ENCODE results near the gene SLC45A1.

The SLC45A1 gene

GRCh38 chr1:8338526-8339202 is 20.8 kb downstream of the SLC45A1 start:
- DNase-seq: no peak

DNA sequence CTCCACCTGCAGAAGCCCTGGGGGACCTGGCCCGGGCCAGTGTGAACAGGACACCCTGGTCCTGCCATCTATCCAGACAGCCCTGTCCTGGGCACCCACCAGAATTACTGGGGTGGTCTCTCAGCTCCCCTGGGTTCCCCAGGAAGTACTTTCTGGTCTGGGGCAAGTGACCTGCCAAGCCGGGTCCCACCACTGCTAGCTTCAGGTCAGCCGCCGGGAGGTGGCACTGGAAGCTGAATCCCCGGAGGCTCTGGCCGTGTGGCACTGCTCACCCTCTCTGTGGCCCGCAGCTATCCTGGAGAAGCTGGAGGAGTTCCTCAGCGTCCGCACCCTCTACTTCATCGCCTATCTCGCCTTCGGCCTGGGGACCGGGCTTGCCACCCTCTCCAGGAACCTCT is 21.3 kb downstream of the SLC45A1 start:
- no peak for DNase-seq

- DNase-seq: no peak
Observed at GRCh38 chr1:8340448-8340847, 22.5 kb downstream of the SLC45A1 start.

GRCh38 chr1:8342325-8342724 is 24.4 kb downstream of the SLC45A1 start:
- no peak for DNase-seq

DNA sequence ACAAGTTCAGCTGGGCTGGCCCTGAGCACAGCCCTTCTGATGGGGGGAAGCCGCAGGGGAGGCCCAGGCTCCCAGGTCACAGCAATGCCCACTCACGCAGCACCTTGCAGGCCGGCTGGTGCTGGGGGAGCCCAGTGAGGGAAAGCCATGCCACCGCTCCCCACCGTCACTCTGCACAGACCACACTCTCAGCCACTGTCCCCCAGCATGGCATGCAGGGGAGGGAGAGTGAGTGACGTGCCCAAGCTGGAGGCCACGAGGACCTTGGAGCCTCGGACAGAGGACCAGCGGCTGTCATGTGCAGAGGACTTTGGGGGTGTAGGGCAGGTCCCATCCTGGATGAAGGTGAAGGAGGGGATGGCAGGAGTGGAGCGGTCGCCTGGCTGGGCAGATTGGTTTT is 25.1 kb downstream of the SLC45A1 start:
- no peak for DNase-seq

DNA sequence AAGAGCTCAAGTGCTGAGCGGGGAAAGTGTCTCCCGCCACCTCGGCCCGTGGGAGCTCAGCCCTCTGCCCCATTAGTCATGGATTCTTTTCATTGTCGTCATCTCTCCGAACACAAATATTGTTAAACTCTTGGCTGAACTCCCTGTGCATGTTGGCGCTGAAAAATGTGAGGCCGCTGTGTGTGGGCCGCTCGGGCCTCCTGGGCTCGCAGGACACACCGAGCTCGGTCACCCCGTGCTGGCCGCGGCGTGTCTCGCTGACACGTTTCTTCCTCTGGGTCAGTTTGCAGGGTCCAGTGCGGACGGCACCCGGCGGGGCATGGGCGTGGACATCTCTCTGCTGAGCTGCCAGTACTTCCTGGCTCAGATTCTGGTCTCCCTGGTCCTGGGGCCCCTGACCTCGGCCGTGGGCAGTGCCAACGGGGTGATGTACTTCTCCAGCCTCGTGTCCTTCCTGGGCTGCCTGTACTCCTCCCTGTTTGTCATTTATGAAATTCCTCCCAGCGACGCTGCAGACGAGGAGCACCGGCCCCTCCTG is 25.6 kb downstream of the SLC45A1 start:
- no peak for DNase-seq

DNA sequence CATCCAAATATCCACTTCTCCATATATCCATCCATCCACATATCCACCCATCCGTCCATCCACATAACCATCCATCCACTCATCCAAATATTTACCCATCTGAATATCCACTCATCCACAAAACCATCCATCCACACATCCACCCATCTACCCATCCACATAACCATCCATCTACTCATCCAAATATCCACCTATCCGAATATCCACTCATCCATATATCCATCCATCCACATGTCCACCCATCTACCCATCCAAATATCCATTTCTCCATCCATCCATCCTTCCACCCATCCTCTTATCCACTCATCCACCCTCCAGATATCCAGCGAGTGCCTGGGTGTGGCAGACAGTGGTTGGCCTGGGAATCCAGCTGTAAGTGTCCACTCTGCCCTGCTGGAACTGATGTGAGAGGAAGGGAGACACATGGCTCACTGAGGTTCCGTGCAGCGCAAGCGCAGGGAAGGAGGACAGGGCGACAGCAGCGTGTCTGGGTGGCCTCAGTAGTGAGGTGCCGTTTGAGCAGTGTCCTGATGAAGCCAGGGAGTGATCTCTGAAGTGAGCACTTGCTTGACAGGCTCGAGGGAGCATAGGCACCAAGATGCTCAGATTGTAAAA is 27.1 kb downstream of the SLC45A1 start:
- DNase-seq: no peak

DNA sequence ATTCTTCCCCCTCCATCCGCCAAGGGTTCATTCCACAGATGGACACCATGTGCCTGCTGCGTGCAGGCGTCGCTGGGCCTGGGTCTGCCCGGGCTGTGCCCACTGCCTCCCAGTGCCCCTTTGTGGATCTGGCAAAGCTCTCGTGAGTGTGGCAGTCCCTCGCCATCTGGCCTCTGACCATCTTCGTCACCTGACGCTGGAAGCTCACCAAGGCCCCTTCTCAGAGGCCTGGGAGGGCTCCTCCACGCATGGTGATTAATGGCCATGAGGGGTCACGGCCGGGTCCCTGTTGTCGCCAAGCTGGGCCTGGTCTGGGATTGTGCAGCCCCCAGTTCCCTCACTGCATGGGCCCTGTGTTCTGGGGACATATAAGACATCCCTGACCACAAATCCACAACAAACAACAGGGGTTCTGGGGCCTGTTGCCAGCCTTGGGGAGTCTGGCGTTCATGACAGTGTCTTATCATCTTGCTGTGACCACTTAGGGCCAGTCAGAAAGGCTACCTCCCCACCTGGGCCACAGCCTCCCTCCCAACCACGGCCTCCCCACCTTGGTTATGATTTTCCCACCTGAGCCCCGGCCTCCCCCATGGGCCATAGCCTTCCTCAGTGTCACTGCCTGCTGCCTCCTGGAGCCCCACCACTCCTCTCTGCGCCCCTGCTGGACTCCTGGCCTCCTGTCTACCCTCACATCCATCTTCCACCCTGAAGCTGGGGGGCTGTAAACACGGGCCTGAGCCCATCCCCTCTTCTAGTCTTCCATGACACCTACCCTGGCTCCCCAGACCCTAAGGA is 27.9 kb downstream of the SLC45A1 start:
- DNase-seq: no peak

DNA sequence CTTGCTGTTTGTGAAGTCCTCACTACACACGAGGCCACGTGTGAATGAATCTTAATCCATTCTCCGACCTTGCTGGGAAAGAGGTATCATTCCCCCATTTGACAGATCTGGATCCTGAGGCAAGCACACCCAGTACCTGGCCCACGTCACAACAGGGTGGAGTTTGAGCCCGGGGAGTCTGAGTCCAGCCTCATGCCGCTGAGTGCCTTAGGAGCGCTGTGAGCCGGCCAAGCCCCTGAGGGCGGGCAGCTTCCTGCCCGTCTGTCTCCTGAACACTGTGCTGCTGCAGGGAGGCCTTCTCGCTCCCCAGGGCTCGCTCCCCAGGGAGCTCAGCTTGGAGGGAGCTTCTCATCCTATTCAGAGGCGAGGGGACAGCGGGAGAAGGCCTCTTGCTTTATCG is 29.7 kb downstream of the SLC45A1 start:
- no peak for DNase-seq

DNA sequence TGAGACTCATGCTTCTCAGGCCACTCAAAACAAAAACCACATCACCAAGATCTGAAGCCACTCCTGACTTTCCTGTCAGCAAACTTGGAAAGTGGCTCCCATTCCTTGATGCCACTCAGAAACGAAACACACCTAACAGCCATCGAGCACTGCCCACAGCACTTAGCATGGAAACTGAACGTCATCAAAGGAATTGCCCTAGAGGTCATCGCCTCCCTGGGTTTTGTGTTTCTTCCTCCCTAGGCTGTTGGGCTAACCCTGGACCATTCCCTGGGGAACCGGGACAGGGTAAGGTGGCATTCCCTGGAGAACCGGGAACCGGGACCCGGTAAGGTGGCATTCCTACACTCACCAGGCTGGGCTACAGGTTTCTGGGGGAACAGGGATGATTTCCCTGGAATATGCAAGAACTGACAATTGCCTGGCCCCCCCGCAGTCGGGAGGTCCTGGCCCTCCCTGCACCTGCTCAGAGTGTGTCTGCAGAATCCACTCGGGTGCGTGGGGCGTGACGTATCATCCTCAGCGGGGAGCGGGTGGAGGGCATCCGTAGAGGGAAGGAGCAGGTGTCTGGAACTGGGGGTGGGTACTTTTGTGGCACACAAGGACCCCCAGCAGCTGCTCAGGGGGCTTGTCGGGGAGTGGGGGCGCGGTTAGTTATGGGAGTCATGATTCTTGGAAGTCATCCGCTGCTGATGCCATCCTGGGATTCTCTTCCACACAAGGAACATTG is 30.3 kb downstream of the SLC45A1 start:
- DNase-seq: no peak

DNA sequence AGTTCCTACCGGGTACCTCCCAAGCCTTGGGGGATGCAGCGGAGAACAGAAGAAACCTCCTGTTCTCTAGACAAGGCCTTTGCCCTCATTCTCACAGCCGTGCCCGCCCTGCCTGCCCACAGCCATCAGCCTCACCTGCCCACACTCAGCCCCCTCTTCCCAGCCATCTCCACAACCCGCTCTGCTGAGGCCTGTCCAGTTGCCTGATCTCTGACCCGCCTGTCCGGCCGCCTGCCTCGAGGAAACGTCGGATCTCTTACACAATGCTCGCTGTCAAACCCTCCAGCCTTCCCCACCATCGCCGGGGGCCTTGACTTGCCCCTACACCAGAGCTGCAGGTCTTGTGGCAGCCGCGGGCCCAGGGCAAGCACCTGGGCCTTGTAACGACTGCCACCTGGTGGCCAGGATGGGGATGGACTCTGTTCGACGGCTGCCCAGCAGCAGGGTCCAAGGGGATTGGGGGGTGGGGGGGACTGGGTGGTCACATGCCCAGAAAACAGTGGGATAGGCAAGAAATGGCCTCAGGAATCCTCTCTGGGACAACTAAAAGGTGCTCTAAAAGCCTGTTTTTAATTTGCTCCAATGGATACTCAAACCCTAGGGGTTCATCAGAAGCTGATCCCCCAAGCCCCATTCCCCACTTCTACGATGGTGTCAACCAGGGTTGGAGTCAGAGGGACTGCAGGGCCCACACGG is 31.0 kb downstream of the SLC45A1 start:
- DNase-seq: peak; percentile 48 to 60 (median 54)

- DNase-seq: no peak
Observed at GRCh38 chr1:8349473-8349865, 31.6 kb downstream of the SLC45A1 start.

- no peak for DNase-seq
Observed at GRCh38 chr1:8349961-8350360, 32.0 kb downstream of the SLC45A1 start.

- DNase-seq: no peak
Observed at GRCh38 chr1:8350914-8351684, 33.2 kb downstream of the SLC45A1 start.

GRCh38 chr1:8351693-8352470 is 34.0 kb downstream of the SLC45A1 start:
- no peak for DNase-seq

GRCh38 chr1:8352471-8352845 is 34.5 kb downstream of the SLC45A1 start:
- DNase-seq: no peak

DNA sequence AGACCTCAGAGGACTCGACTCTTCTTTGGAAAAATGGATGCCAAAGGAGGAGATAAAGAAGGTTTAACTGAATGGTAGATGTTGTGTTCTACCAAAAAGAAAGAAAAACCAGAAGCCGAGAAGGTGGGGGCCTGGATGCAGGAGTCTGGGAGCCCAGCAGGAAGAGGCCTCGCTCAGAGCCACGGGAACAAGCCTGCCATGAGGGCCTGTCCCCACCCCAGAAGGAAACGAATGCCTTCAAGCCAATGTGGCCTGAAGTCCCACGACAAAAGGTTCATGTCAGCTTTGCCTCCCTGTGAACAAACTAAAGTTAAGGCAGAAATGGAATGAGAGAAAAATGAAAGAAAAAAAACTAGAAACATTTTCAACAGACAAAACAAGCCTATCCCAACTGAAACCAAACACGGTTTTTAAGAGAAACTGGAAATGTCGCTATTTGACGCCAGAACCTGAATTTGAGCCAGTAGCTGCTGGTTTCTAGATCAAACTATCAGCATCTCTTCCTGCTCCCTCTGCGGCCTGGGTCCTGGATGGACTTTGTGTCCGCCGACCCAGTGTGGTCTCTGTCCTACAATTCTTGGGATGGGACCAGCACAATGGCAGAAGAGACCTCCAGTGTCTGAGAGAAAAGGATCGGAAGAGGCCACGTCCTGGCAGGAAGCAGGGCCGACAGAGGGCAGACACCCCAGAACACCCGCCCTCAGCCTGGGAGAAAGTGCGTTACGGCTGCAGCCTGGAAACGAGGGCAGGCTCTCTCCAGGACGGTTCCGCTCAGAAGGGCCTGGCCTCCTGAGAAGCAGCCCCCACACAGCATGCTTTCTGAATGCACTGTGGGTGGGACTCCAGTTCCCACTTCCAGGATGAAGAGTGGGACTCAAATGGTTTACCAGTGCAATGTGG is 35.2 kb downstream of the SLC45A1 start:
- no peak for DNase-seq

DNA sequence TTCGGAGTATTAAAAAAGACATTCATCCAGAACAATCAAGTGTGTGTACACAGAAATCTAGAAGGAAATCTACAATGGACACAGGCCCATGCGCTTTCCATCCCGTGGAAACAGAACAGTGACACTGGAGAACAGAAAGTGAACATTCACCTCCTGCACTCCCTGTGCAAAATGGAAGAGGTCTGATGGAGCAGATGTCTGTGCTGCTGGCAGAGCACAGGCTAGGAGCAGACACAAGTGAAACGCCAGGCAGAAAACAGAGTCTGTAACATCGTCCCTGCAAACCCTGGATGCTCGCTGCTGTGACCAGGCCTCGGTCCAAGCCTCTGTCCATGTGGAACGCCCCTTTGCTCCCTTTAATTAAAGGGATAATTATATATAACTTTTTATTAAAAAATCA is 36.1 kb downstream of the SLC45A1 start:
- no peak for DNase-seq

- no peak for DNase-seq
Observed at GRCh38 chr1:8355439-8356255, 37.7 kb downstream of the SLC45A1 start.

Measured in activated CD4-positive, CD25-positive, alpha-beta regulatory T cell (primary cell).